ENCODE data around the gene PLEKHF1.
"Not testable (repeated sequence)": the region's sequence is repeated elsewhere in the genome, so short reads cannot be mapped to it uniquely, and the experiment has no call there.

The PLEKHF1 gene

DNA sequence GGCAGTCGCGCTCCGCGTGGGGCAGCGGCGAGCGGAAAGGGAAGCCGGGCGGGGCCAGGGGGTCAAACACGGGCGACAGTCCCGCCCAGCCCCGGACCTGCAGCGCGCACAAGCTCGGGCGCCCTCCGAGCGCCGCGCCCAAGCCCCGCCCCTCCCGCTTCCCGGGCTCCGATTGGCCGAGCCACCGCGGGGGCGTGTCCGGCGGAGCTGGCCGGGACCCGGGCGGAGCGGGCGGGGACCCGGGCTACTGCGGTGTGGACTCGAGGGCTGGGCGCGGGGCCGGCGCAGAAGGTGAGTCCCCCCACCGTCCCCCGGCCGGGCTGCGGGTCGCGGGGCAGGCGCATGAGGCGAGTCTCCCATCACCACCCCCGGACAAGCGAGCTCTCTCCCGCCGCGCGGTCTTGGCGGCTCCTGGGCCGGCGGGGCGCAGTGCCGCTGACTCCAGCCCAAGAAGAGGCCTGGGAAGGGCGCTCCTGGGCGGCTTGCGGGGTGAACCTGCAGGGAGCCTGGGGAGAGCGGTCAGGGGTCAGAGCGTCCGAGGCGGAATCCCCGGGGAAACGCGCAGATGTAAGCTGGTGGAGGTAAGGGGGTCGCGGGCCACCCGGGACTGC, at the start of gene PLEKHF1:
Gene PLEKHF1 (plus strand): TSS at position 247 of the 611 bp plus-strand sequence. CDS start 8,379 bp downstream, outside the sequence.
- DNase-seq, result peak; percentile 87

- no peak for DNase-seq
Measured at GRCh38 chr19:29615891-29616425, 49.3 kb upstream of the PLEKHF1 start.

GRCh38 chr19:29616541-29616940, 48.7 kb upstream of the PLEKHF1 start:
- no peak for DNase-seq

DNA sequence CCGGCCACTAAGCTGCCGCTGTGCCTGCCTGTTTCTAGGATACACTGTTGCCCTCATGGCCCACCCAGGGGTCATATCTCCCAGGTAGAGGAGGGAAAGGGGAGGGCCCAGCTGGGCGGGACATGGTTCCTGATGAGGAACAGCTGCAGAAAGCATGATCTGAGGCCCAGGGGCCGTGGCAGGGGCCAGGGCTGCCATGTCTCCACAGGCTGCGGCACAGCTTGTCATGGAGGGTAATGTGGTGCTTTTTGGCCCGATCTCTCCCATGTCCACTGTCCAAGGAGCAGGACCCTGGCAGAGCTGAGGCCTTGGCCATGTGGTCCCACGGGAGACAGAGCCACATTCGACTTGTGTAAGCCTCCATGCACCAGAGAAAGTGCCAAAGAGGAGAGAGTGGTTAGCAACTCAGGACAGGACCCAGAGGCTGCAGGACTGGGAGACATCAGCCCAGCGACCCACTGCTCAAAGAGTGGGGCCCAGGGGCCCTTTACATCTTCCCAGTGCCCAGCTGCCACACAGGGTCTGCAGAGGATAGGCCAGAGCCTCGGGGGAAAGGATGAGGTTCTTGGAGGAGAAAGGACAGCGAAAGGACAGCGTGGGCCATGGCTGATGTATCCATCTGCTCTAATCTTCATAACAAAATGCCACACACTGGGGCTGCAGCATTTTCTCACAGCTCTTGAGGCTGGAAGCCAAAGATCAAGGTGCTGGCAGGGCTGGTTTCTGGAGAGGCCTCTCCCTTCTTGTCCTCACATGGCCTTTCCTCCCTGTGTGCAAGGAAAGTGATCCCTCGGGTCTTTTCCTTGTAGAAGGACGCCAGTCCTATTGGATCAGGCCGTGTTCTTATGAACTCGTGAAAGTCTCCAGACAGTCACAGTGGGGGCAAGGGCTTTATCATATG, 47.6 kb upstream of the PLEKHF1 start:
- DNase-seq, result no peak

DNA sequence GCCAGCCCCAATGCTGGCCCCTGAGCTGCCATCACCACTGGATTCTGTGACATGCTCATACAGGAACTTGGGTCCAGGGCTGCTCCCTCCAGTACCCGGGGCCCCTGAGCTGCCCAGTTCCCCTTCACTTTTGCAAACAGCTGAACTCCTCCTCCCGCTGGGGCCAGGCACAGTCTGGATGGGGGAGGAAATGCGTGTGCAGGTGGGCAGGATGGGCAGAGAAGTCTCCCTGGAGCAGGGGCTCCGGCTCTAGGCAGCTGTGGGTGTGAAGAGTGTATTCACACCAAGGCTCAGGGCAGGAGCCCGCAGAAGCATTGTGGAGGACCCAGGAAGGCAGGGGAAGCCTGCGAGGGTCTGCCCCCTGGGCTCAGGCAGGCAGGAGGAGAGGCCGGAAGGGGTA, 46.8 kb upstream of the PLEKHF1 start:
- no peak for DNase-seq

DNA sequence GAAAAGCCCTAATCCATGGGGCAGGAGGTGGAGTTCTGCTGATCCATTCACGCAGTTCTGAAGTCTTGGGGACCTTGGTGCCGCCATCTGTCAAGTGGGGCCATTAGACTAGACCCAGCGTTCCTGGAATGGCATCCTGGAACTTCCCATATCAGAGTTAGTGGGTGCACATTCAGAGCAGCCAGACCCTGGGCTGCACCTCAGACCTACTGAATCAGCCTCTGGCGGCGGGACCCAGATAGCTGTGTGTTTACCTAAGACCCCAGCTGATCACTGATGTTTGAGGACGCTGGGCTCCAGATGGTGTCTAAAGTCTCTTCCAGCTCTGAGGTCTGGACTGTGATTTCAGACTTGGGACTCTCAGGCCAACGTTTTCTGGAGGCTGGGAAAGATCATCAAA, 46.4 kb upstream of the PLEKHF1 start:
- DNase-seq, result no peak

DNA sequence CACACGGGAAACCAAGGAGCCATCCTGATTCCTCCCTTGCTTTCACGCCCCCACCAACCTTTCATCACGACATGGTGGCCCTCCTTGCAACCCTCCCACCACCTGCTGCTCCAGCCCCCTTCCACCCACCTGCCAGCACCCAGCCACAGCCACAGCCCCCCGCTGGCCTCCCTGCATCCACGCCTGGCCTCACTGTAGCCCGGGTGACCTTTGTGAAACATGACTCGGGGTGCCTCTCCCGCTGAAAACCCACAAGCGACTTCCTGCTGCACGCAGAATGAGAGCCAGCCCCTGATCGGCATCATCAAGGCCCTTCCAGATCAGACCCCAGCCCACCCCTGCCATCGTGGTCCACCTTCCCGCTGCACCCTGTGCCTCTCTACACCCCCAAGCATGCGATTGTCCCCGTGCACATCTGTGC, 44.3 kb upstream of the PLEKHF1 start:
- DNase-seq, result no peak

DNA sequence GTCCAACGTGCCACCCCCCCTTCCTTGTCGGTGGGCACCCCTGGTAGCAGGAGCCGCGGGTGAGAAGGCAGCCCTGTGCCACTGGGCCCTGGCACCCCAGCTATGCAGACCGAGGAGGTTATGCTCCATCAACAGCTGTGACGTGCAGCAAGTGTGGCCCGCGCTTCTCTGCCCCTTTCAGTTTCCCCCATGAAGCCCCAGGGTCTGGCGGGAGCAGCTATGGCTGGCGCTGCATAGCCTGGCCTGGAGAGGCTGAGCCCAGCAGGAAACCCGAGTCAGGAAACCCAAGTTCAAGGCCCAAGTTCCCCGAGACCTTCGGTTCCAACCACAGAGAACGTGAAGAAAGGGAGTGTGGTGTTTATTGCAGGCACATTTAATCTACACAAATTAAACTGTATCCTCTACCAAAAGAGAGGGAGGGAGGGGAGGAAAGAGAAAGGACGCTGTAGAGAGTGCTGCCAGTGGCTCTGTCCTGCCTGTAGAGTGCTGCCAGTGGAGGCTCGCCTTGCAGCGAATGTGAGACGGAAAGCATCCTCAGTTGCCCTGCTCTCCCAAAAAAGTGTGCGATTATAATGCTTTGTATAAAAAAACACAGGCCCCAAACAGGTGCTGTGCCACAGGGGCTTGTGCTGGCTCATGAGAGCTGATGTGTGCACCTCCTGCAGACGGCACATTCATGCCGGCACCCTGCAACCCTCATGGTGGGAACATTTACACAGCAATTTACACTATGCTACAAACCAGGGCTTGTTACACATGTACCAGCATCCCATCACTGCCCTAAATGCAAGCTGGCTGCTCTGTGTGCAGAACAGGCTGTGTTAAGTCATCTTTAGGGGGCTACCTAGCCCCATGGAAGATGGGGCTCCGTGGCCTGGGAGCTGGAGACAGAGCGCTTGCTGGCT, 42.8 kb upstream of the PLEKHF1 start:
- DNase-seq, result peak; percentile 36

GRCh38 chr19:29623726-29624488, 41.4 kb upstream of the PLEKHF1 start:
- DNase-seq, result peak; percentile 34

GRCh38 chr19:29624489-29625185, 40.6 kb upstream of the PLEKHF1 start:
- no peak for DNase-seq

DNA sequence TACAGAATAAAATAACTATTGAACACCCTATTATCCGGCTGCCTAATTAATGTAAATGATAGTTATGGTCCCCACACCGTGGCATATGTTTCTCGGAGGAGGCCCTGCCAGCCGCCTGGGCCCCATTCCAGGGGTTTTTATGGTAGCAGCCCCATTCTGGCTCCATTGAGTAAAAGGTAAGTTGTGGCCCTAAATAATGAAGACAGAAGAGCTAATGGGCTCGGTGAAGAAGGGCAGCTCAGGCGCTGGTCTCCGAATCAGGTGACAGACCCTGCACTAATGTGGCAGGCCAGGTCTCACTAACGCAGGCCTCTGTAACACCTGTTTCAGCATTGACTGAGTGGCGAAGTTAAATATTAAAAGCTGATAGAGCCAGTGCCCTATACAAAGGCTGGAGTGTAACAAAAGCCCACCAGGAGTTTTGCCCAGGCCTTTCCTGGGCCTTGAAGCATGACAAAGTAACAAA, 40.0 kb upstream of the PLEKHF1 start:
- no peak for DNase-seq

DNA sequence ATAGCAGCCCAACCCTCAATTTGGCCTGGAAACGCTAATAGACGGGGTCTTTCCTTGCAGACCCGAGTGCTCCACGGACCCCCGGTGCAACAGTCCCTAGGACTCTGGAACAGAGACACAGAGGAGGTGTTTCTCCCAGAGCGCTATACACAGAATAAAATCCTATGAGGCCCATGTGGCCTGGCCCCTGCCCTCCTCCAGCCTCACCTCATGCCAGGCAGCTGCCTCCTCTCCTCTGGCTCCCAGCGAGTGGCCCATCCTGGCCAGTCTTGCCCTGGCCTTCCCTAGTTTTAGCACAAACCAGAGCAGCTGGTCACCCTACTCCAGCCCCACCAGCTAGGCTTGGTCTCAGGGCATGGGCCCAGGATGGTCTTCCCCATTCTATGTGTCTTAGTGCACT, 38.9 kb upstream of the PLEKHF1 start:
- DNase-seq, result no peak

GRCh38 chr19:29626832-29627231, 38.4 kb upstream of the PLEKHF1 start:
- not testable (repeated sequence) for DNase-seq

DNA sequence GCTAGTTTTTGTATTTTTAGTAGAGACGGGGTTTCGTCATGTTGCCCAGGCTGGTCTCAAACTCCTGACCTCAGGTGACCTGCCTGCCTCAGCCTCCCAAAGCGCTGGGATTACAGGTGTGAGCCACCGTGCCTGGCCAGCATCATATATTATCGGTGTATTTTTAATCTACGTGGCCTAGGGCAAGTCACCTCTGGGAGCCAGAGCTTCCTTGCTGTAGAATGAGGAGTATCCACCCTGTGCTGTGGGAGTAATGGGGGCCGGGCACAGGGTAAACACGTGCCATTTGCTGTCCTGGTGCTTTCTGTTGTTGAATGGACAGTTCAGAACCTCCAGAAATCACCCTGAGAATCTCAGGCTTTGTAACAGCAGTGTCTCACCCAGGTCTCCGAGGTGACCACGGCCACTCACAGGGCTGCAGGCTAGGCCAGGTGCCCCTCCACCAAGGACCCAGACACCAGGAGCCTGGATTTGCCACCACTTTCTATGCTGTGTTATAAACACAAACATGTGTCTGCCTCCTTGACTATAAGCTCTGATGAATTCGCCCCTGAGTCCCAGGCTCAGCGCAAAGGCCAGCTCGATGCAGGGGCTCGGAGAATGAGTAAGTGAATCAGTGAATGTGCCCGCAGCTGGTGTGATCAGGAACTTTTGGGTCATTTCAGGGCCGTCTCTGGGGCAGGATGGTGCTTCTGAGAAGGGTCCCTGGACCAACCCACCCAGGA, 36.4 kb upstream of the PLEKHF1 start:
- no peak for DNase-seq

GRCh38 chr19:29629836-29630534, 35.3 kb upstream of the PLEKHF1 start:
- no peak for DNase-seq

DNA sequence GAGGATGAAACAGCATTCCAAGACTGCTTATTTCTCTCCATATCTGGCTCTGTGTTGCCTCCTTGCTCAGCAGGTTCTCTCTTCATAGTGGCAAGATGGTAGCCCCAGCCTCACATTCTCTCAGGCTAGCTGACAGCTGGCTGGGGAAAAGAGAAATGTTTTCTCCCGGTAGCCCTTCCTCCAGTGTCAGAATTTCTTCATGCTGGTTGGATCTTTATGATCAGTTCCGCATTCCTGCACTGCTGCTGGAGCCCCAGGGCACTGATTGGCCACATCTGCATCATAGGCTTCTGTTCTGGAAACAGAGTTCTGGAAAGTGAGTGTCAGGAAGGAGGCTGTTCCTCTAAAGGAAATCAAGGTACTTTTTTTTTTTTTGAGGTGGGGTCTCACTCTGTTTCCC, 34.6 kb upstream of the PLEKHF1 start:
- DNase-seq, result no peak

- DNase-seq, result no peak
Measured at GRCh38 chr19:29631450-29631849, 33.8 kb upstream of the PLEKHF1 start.

- no peak for DNase-seq
Measured at GRCh38 chr19:29634002-29634401, 31.3 kb upstream of the PLEKHF1 start.

DNA sequence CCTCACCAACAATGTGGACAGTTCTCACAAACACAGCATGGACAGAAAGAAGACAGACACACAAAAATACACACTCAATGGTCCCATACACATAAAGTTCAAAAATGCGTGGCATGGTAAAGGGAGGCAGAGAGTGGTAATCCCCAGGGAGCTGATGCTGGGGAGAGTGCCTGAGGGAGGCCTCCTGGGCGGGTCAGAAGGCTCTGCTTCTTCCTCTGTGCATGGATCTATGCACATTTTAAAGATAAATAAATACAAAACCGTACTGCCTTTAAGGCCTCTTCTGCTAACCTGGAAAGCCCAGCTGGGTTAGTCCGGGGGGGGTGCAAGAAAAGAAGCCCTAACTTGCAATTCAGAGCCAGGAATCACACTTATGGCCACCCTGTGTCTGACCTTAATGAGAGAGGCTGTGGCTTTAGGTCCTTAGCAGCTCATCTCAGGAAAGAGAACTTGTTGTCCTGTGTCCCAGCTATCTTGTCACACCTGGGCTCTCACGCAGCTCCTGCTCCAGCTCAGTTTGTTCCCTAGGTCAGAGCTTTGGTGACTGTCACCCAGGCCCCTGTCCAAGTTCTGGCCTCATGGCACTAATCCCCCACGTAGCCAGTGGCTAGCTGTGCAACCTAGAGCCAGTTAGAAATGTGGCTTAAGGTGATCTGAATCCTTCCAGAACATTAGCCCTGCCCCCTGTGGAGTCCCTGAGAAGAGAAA, 30.7 kb upstream of the PLEKHF1 start:
- DNase-seq, result no peak
